Measurements from ENCODE around the gene UBE2J2. TPM values are rescaled to one million over a fixed set of nuclear protein-coding genes. Genes with fewer than 3 reads are reported as not detected.

Gene UBE2J2
- total RNA-seq, 1 experiment from 2014 or later: 182 TPM

GRCh38 chr1:1244192-1244811, 29.4 kb downstream of the UBE2J2 start:
- intact Hi-C loops (cut with micrococcal nuclease): no loop called here
- no peak overlapping the region for H2AFZ ChIP-seq (ENCODE audit: low read length)
- no peaks in the 10 kb centered on the region for H3K27me3 ChIP-seq (ENCODE audit: low read length)
- H3K9me3 ChIP-seq (ENCODE audit: low read length): no peaks in the 10 kb centered on the region
- no peak overlapping the region for H3K4me3 ChIP-seq (ENCODE audit: low read length)
- DNase-seq (no peak), ATAC-seq (no peak)
- no TSS peak for BruUV-seq (replicated peaks)
- TF ChIP-seq EZH2phosphoT487 (IDR thresholded peaks at IDR 0.05; ENCODE audit: borderline replicate concordance, low read length) (no peak), CTCF (conservative IDR thresholded peaks at IDR 0.05; ENCODE audit: low read depth, low read length) (no peak), EZH2 (IDR thresholded peaks at IDR 0.05; ENCODE audit: low read length, unreplicated experiment) (no peak)
- ChIA-PET POLR2A (ENCODE audit: unreplicated experiment) (no interaction called here), CTCF (no interaction called here)
- no peak overlapping the region for H3K27ac ChIP-seq (ENCODE audit: low read length)
- no peak overlapping the region for H3K9ac ChIP-seq (ENCODE audit: low read length)
- no peaks in the 10 kb centered on the region for H3K79me2 ChIP-seq (ENCODE audit: low read length)
- peaks cover 8% of the 10 kb centered on the region for H3K4me1 ChIP-seq (ENCODE audit: insufficient read depth, low read length)
- no peaks in the 10 kb centered on the region for H4K20me1 ChIP-seq (ENCODE audit: low read length)
- no peaks in the 10 kb centered on the region for H3K36me3 ChIP-seq (ENCODE audit: low read depth, low read length)
- no peaks in the 10 kb centered on the region for H3K9me2 ChIP-seq (replicated peaks; ENCODE audit: low read length)
- no peak overlapping the region for H3K4me2 ChIP-seq (ENCODE audit: low read length)
- no peaks in the 10 kb centered on the region for H3F3A ChIP-seq (ENCODE audit: low read length, unreplicated experiment)

- Histone ChIP-seq H3K27ac (ENCODE audit: low read length) (no peak overlapping the region), H3K27me3 (ENCODE audit: low read length) (no peaks in the 10 kb centered on the region), H3F3A (ENCODE audit: low read length, unreplicated experiment) (no peaks in the 10 kb centered on the region), H3K4me3 (ENCODE audit: low read length) (no peak overlapping the region), H3K4me1 (ENCODE audit: insufficient read depth, low read length) (peaks cover 13% of the 10 kb centered on the region), H3K36me3 (ENCODE audit: low read depth, low read length) (no peaks in the 10 kb centered on the region), H3K79me2 (ENCODE audit: low read length) (no peaks in the 10 kb centered on the region), H2AFZ (ENCODE audit: low read length) (no peak overlapping the region), H4K20me1 (ENCODE audit: low read length) (no peaks in the 10 kb centered on the region), H3K4me2 (ENCODE audit: low read length) (no peak overlapping the region), H3K9ac (ENCODE audit: low read length) (no peak overlapping the region), H3K9me2 (replicated peaks; ENCODE audit: low read length) (no peaks in the 10 kb centered on the region), H3K9me3 (ENCODE audit: low read length) (no peaks in the 10 kb centered on the region)
- TF ChIP-seq CTCF (conservative IDR thresholded peaks at IDR 0.05; ENCODE audit: low read depth, low read length) (no peak), EZH2phosphoT487 (IDR thresholded peaks at IDR 0.05; ENCODE audit: borderline replicate concordance, low read length) (no peak), EZH2 (IDR thresholded peaks at IDR 0.05; ENCODE audit: low read length, unreplicated experiment) (no peak)
- ChIA-PET CTCF (no interaction called here), POLR2A (ENCODE audit: unreplicated experiment) (no interaction called here)
- intact Hi-C loops (cut with micrococcal nuclease): no loop called here
- no peak for DNase-seq
- BruUV-seq (replicated peaks): no TSS peak
- ATAC-seq: no peak
Measured at GRCh38 chr1:1243807-1244191, 29.9 kb downstream of the UBE2J2 start.

GRCh38 chr1:1243266-1243660, 30.4 kb downstream of the UBE2J2 start:
- Histone ChIP-seq H3K4me3 (ENCODE audit: low read length) (no peak overlapping the region), H3K36me3 (ENCODE audit: low read depth, low read length) (no peaks in the 10 kb centered on the region), H3K9ac (ENCODE audit: low read length) (no peak overlapping the region), H3K27ac (ENCODE audit: low read length) (no peak overlapping the region), H4K20me1 (ENCODE audit: low read length) (no peaks in the 10 kb centered on the region), H3K4me1 (ENCODE audit: insufficient read depth, low read length) (peaks cover 19% of the 10 kb centered on the region), H3K9me3 (ENCODE audit: low read length) (no peaks in the 10 kb centered on the region), H3K79me2 (ENCODE audit: low read length) (no peaks in the 10 kb centered on the region), H3K27me3 (ENCODE audit: low read length) (no peaks in the 10 kb centered on the region), H2AFZ (ENCODE audit: low read length) (no peak overlapping the region), H3K4me2 (ENCODE audit: low read length) (no peak overlapping the region), H3K9me2 (replicated peaks; ENCODE audit: low read length) (no peaks in the 10 kb centered on the region), H3F3A (ENCODE audit: low read length, unreplicated experiment) (no peaks in the 10 kb centered on the region)
- CTCF ChIA-PET: no interaction called here
- intact Hi-C loops (cut with micrococcal nuclease): no loop called here
- TF ChIP-seq EZH2 (IDR thresholded peaks at IDR 0.05; ENCODE audit: low read length, unreplicated experiment) (no peak), CTCF (conservative IDR thresholded peaks at IDR 0.05; ENCODE audit: low read depth, low read length) (no peak), EZH2phosphoT487 (IDR thresholded peaks at IDR 0.05; ENCODE audit: borderline replicate concordance, low read length) (no peak)
- POLR2A ChIA-PET (ENCODE audit: unreplicated experiment): no interaction called here
- DNase-seq (no peak), ATAC-seq (no peak)
- no TSS peak for BruUV-seq (replicated peaks)

Measured in PC-3 (cell line).